ENCODE results near the gene TIPRL.
"Not testable (repeated sequence)": the region's sequence is repeated elsewhere in the genome, so short reads cannot be mapped to it uniquely, and the experiment has no call there.

The TIPRL gene

GRCh38 chr1:168178638-168179437, at the start of gene TIPRL:
TSS of gene TIPRL (plus strand) at chr1:168178962. CDS start at chr1:168179078, 116 bp downstream.
- DNase-seq: peak; percentile 99

GRCh38 chr1:168129933-168130332, 48.8 kb upstream of the TIPRL start:
- no peak for DNase-seq

GRCh38 chr1:168134132-168134531, 44.6 kb upstream of the TIPRL start:
- DNase-seq: no peak

GRCh38 chr1:168134642-168135041, 44.1 kb upstream of the TIPRL start:
- no peak for DNase-seq

GRCh38 chr1:168135116-168135920, 43.4 kb upstream of the TIPRL start:
- peak; percentile 50 for DNase-seq

GRCh38 chr1:168135921-168136708, 42.6 kb upstream of the TIPRL start:
- DNase-seq: peak; percentile 50

GRCh38 chr1:168136709-168137514, 41.9 kb upstream of the TIPRL start, which contains the start of gene GPR161:
TSS of gene GPR161 (minus strand) at chr1:168136930. CDS start at chr1:168104850, 32,080 bp downstream.
- DNase-seq: peak; percentile 66

- no peak for DNase-seq
These were observed 41.3 kb upstream of the TIPRL start for GRCh38 chr1:168137515-168137821.

- no peak for DNase-seq
These were observed 40.6 kb upstream of the TIPRL start for GRCh38 chr1:168138134-168138533.

GRCh38 chr1:168139070-168139469, 39.7 kb upstream of the TIPRL start:
- DNase-seq: no peak

GRCh38 chr1:168141871-168142385, 36.8 kb upstream of the TIPRL start:
- no peak for DNase-seq

GRCh38 chr1:168145184-168146159, 33.3 kb upstream of the TIPRL start:
- DNase-seq: peak; percentile 82

- no peak for DNase-seq
These were observed 32.6 kb upstream of the TIPRL start for GRCh38 chr1:168146160-168146539.

GRCh38 chr1:168146626-168147025, 32.1 kb upstream of the TIPRL start:
- DNase-seq: no peak

- DNase-seq: no peak
These were observed 29.8 kb upstream of the TIPRL start for GRCh38 chr1:168148916-168149315.

GRCh38 chr1:168150283-168150682, 28.5 kb upstream of the TIPRL start:
- no peak for DNase-seq

GRCh38 chr1:168151935-168152334, 26.8 kb upstream of the TIPRL start:
- no peak for DNase-seq

GRCh38 chr1:168154707-168155106, 24.1 kb upstream of the TIPRL start:
- DNase-seq: not testable (repeated sequence)

GRCh38 chr1:168155910-168156309, 22.9 kb upstream of the TIPRL start:
- no peak for DNase-seq

GRCh38 chr1:168157638-168158037, 21.1 kb upstream of the TIPRL start:
- no peak for DNase-seq

- no peak for DNase-seq
These were observed 19.5 kb upstream of the TIPRL start for GRCh38 chr1:168159251-168159650.

Measured in NCI-H526 treated with DMSO at 0.1 percent for 48 hours (cell line).